HG02642 (cell line): ENCODE results near the gene PLAAT5.
"Not testable (repeated sequence)": the region's sequence is repeated elsewhere in the genome, so short reads cannot be mapped to it uniquely, and the experiment has no call there.

Source experiments
- ATAC-seq: cut with Tn5 transposase; IDR thresholded peaks from one replicate; pipeline ENCODE4 v1.9.1; 2021; ENCODE audit warnings: mild to moderate bottlenecking; ENCODE audit not compliant: unreplicated experiment, poor library complexity

PLAAT5 gene, protein sequence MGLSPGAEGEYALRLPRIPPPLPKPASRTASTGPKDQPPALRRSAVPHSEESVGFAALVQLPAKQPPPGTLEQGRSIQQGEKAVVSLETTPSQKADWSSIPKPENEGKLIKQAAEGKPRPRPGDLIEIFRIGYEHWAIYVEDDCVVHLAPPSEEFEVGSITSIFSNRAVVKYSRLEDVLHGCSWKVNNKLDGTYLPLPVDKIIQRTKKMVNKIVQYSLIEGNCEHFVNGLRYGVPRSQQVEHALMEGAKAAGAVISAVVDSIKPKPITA

DNA sequence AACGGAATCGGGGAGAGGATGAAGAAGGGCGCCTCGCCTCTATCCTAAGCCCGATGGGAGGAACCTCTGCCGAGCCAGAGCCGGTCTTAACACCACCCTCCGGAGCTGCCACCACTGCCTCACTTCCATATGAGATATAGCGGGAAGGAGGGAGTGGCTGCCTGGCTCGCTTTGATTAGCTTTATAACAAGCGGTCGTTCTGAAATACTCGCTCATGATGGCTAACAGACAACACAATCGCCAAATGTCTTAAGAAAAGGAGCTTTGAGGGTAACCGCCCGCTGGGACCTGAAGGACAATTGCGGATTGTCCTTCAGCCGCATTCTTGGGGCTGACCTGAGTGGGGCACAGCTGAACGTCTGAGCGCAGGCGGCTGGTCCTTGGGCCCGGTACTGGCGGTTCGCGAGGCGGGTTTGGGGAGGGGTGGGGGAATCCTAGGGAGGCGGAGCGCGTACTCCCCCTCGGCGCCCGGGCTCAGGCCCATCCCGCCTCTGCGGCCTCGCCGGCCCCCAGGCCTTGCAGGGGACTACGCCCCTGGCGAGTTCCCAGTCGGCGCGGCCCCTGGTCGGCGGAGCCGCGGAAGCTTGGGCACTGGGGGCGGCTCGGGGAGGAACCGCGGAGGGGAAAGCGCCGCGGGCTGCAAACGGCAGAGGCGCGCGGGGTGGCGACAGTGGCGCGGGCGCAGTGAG lies at the start of gene PLAAT5:
Gene PLAAT5 (minus strand): TSS at position 617 of the 689 bp plus-strand sequence. CDS start 133 bp downstream, at position 484.
- ATAC-seq = no peak

DNA sequence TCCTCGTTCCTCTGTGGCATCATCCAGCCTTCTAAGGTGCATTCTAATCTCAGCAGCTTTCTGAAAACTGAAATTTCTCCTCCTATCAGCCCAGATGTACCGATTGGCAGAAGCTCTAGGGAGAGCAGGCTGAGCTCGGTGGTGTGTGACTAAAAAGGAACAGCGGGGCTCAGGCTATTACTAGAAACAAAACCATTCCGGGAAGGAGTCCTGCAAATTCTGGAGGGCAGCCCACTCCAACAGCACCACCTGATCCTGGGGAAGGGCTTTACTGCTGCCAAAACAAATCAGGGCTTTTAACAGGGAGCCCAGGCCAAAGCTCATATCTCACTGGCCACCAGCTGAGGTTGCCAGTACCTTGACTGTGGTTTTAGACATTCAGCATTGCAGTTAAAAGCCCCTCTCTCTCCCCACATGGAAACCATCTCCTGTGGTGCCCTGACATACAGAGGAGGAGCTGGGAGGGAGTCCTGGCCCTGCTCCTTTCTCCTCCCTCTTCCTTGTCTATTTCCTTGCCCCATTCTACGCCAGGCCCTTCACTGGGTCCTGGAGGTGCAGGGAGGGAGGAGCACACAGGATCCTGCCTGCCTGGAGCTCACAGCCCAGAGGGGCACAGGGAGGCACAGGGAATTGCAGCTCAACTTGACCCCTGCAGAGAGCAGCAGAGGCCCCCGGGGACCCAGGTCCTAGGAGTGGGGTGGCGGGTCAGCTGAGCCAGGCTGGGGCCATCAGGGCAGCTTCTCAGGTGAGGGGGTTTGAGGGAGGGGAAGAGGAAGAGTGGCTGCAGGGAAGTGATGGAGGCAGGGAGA lies 46.5 kb upstream of the PLAAT5 start:
- ATAC-seq = no peak

GRCh38 chr11:63536669-63537292 lies 45.8 kb upstream of the PLAAT5 start, which contains the start of gene PLAAT4:
TSS of gene PLAAT4 (plus strand) at chr11:63536808. CDS start at chr11:63536869, 61 bp downstream.
- no peak for ATAC-seq

DNA sequence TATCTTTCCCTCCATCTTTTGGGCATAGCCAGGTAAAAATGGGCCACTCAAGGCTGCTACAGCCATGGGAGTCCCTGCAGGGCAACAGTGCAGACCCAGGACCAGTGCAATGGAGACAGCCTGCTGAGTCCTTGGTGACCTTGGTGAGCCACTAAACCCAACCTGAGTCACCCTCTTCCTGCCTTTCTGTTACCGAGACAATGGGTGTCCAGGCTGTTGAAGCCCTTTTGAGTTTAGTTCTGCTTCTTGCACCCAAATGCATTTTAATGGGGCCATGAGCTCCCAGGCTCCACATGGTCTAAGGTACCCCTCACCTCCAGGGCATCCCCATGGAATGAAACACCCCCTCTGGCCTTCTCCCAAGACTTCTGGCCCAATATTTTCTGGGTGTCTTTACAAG lies 44.8 kb upstream of the PLAAT5 start:
- no peak for ATAC-seq

GRCh38 chr11:63534895-63535461 lies 44.0 kb upstream of the PLAAT5 start:
- peak; percentile 46 for ATAC-seq

- no peak for ATAC-seq
Observed at GRCh38 chr11:63534076-63534475, 43.1 kb upstream of the PLAAT5 start.

DNA sequence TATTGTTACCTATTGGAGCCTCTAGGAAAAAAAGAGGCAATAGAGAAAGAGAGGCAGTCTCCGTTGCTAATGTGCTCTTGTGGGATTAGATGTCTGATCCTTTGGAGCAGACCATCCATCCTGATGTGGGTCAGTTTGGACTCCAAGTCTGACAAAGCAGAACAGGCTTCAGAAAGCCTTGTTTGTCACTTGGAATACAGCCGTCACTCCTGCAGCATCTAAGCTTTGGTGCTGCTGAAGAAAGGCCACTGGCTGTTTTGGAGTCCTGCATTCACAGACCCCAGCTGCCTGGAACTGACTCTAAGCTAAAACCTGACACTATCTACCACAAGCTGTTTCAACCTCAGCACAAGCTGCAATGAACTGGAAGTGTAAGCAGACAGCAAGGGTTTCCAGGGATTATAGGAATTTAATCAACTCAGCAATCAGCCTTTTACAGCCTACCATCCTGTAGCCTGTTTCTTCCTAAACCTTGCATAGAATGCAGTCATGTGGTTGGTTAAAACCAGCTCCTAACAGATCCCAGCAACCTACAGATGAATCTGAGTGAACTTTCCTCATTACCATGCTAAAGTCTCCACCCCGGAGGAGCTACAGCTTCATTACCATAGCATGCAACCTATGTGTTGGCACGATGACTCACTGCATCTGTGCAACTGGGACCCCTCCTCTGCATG lies 42.0 kb upstream of the PLAAT5 start:
- ATAC-seq = no peak

DNA sequence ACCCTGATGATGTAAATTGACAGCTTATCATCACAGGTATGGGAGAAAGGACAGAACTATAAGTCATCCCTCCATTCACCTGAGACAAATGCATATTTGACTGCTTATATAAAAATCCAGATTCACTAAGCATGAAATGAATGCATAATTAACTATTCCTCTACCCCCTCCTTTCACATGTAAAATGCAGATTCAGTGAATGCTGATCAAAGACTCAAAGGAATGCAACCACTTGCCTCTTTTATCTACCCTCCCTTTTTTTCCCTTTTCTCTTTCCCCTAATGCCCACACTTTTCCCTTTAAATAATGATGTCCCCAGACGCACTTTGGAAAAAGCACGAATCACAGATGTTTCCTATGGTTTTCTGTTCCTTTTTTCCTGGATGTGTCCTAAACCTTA lies 41.1 kb upstream of the PLAAT5 start:
- no peak for ATAC-seq

DNA sequence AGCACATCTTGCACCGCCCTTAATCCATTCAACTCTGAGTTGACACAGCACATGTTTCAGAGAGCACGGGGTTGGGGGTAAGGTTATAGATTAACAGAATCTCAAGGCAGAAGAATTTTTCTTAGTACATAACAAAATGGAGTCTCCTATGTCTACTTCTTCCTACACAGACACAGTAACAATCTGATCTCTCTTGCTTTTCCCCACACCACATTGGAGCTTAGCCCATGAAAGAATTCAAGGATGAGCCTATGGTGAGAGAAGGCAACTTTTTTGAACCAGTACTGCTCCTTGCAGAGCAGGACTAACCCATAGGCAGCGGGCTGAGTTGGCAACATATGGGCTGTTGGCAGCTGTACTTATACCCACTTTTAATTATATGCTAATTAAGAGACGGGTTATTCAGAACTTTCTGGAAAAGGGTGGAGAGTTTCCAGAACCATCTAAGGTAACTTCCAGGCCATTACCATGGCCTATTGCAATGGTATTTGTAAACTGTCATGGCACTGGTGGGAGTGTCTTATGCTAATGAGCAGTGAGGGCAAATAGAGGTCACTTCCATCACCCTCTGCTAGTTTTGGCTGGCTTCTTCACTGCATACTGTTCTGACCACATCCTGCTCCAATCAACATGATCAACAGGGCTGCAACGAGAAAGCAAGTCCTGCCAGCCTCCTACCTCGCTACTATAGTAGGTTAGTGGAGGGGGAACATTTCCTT lies 40.3 kb upstream of the PLAAT5 start:
- peak; percentile 70 for ATAC-seq

GRCh38 chr11:63530021-63530420 lies 39.1 kb upstream of the PLAAT5 start:
- ATAC-seq = no peak

- ATAC-seq = not testable (repeated sequence)
Observed at GRCh38 chr11:63529373-63529772, 38.4 kb upstream of the PLAAT5 start.

GRCh38 chr11:63528729-63529278 lies 37.8 kb upstream of the PLAAT5 start:
- ATAC-seq = not testable (repeated sequence)

DNA sequence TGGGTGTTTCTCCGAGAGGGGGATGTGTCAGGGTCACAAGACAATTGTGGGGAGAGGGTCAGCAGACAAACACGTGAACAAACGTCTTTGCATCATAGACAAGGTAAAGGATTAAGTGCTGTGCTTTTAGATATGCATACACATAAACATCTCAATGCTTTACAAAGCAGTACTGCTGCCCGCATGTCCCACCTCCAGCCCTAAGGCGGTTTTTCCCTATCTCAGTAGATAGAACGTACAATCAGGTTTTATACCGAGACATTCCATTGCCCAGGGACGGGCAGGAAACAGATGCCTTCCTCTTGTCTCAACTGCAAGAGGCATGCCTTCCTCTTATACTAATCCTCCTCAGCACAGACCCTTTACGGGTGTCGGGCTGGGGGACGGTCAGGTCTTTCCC lies 37.2 kb upstream of the PLAAT5 start:
- ATAC-seq = not testable (repeated sequence)

- no peak for ATAC-seq
Observed at GRCh38 chr11:63527667-63528066, 36.7 kb upstream of the PLAAT5 start.

DNA sequence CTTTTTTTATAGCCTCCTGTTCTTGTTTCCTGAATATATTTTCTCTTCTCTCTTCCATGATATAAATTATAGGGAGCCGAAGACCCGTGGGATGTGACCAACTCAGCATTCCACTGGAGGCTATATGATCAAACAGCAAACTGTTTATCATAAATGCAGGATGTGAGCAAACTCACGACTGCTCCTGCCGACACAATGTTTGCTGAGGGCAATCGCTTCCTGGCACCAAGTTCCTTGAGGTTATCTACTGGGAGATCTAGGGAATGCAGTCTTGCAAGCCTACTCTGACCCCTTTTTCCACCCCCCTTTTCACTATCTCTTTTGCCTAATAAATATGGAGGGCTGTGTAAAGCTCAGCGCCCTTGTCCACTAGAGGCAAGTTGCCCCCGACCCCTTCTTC lies 32.2 kb upstream of the PLAAT5 start:
- no peak for ATAC-seq

DNA sequence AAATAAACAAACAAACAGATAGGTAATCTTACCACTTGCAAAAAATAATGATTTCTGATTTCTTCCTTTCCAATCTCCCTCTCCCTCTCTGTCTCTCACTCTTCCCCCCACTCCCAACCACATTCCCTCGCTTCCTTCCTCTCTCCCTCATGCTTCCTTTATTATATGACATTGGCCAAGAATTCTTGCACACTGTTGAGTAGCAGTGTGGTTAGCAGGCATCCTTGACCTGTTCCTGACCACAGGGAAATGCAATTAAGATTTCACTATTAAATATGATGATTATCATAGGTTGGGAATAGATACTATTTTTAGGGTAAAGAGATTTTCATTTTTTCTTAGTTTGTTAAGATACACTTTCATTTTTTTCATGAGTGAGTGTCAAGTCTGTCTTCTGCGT lies 30.9 kb upstream of the PLAAT5 start:
- ATAC-seq = no peak

DNA sequence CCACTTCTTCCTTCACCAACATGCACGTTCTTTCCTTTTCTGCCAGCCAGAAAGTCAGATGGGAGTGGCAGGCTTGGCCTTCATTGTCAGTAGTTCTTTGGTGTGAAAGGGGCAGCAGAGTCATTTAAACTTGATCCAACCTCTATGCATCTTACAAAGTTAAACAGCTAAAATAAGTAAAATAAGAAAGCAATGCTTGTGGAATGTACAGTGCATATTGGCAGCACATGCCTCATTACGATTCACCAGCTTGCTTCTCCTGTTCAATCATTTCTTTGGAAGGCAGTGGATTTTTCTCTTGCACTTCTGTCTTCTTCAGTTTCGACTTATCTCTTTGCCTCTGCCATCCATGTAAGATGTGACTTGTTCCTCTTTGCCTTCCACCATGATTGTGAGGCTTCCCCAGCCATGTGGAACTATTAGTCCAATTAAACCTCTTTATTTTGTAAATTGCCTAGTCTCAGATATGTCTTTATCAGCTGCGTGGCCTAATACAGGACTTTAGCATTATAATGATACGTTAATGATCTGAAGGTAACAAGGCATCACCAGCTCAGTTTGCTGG lies 29.7 kb upstream of the PLAAT5 start:
- ATAC-seq = no peak

DNA sequence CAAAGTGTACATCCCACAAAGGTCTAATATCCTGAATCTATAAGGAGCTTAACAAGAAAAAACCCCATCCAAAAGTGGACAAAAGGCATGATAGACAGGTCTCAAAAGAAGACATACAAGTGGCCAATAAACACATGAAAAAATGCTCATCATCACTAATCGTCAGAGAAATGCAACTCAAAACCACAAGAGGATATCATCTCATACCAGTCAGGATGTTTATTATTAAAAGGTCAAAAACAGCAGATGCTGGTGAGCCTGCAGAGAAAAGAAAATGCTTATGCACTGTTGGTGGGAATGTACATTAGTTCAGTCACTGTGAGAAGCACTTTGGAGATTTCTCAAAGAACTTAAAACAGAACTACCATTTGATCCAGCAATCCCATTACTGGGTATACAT lies 27.6 kb upstream of the PLAAT5 start:
- ATAC-seq = no peak
